Skeletal muscle tissue (tissue), 4 donors: Measurements from ENCODE around the gene ZNF429. TPM values are rescaled to one million over a fixed set of nuclear protein-coding genes. Genes with fewer than 3 reads are reported as not detected.
"Not testable (repeated sequence)": the region's sequence is repeated elsewhere in the genome, so short reads cannot be mapped to it uniquely, and the experiment has no call there.

Experiments used
- H3K27ac ChIP-seq: one replicate; pipeline ENCODE4 v1.7.0; 2013; ENCODE audit warnings: mild to moderate bottlenecking, low read depth, low read length, inconsistent platforms
- H3K27me3 ChIP-seq, 3 donors: one replicate each; pipeline ENCODE4 v1.7.0; 2013; ENCODE audit warnings: low read length in 3 of 3; ENCODE audit not compliant: control insufficient read depth in 3 of 3, insufficient read depth in 3 of 3
- H3K36me3 ChIP-seq, 3 donors: one replicate each; pipeline ENCODE4 v1.7.0; 2013; ENCODE audit warnings: low read length in 3 of 3; ENCODE audit not compliant: control insufficient read depth in 3 of 3, insufficient read depth in 3 of 3
- H3K4me1 ChIP-seq, 3 donors: one replicate each; pipeline ENCODE4 v1.7.0; 2013; ENCODE audit warnings: low read length in 3 of 3, mild to moderate bottlenecking in 3 of 3; ENCODE audit not compliant: control insufficient read depth in 3 of 3, insufficient read depth in 3 of 3
- H3K4me3 ChIP-seq, 3 donors: one replicate each; pipeline ENCODE4 v1.7.0; 2013; ENCODE audit warnings: low read length in 3 of 3
- H3K9ac ChIP-seq, 3 donors: one replicate each; pipeline ENCODE4 v1.7.0; 2013; ENCODE audit warnings: low read length in 3 of 3, mild to moderate bottlenecking in 3 of 3, moderate library complexity in 2 of 3, low read depth in 1 of 3
- H3K9me3 ChIP-seq, 3 donors: one replicate each; pipeline ENCODE4 v1.7.0; 2013; ENCODE audit warnings: low read length in 3 of 3; ENCODE audit not compliant: control insufficient read depth in 3 of 3
- total RNA-seq: library from RNA; depleted of rRNA; stranded (reverse); fragments of >200 nt; gene quantifications from one replicate; pipeline ENCODE4 v1.2.3, GENCODE V29; 2014
- donor health status: Osteomylitis.

The ZNF429 gene
- 10.4 TPM for total RNA-seq

DNA sequence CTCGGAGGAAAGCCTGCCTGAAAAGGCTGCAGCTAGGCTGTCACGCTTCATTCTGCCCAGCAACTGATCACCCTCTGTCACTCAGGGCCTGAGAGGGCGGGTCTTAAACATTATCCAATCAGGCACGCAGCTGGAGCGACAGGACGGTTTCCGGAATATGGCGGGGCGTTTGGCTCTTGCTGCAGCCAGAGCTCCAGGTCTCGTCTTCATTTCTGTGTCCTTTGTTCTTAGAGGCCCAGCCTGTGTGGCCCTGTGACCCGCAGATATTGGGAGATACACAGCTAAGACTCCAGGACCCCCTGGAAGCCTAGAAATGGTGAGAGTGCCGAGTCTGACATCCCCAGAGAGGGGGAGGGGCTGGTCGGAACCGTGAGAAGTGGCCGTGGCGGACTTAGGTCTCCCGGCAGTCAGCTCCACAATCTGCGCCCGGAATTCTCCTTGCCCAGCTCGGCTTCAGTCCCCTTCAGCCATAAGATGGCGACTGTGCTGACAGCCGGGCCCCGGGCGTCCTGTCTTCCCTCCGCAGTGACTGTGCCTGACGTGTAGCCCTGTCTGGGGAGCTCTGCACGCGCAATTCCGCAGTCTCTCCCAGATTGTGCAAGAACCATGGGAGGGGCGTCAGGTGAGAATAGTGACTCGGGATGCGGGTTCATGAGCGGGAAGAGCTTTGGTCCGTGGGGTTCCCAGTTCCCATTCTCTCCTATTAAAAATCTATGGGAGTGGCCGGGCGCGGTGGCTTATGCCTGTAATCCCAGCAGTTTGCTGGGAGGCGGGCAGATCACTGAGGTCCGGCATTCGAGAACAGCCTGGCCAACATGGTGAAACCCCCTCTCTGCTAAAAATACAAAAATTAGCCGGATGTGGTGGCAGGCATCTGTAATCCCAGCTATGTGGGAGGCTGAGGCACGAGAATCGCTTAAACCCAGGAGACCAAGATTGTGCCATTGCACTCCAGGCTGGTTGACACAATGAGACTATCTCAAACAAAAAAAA lies at the start of gene ZNF429:
Gene ZNF429 (plus strand): TSS at position 144 of the 993 bp plus-strand sequence. CDS start 170 bp downstream, at position 314.
- no peaks in the 10 kb centered on the region for H3K27me3 ChIP-seq
- no peaks in the 10 kb centered on the region for H3K9me3 ChIP-seq
- H3K4me1 ChIP-seq: peaks cover 0 to 12% (median 8%) of the 10 kb centered on the region in 3 donors
- peaks cover 0 to 4% (median 0%) of the 10 kb centered on the region in 3 donors for H3K36me3 ChIP-seq
- H3K27ac ChIP-seq: peak within 1 kb of the TSS; percentile 98
- peak within 1 kb of the TSS; percentile 95 for H3K4me3 ChIP-seq
- H3K9ac ChIP-seq: peak within 1 kb of the TSS; percentile 95 to 96 (median 95)

DNA sequence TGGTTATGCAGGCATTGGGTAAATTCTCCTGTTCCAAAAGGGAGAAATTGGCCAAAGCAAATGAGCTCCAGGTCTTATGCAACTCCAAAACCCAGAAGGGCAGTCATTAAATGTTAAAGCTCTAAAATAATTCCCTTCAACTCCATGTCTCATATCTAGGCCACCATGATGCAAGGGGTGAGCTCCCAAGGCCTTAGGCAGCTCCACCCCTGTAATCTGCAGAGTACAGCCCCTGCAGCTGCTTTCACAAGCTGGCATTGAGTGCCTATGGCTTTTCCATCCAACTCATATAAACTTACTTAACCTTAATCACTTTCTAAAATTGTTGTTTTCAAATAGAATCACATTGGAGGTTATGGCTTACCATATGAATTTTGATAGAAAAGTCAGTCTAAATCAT lies 44.7 kb upstream of the ZNF429 start:
- Histone ChIP-seq H3K9me3 (peaks cover 0 to 4% (median 0%) of the 10 kb centered on the region in 3 donors), H3K4me3 (no peak overlapping the region), H3K36me3 (no peaks in the 10 kb centered on the region), H3K4me1 (no peaks in the 10 kb centered on the region), H3K27ac (no peak overlapping the region), H3K27me3 (peaks cover 0 to 5% (median 0%) of the 10 kb centered on the region in 3 donors), H3K9ac (no peak overlapping the region)

DNA sequence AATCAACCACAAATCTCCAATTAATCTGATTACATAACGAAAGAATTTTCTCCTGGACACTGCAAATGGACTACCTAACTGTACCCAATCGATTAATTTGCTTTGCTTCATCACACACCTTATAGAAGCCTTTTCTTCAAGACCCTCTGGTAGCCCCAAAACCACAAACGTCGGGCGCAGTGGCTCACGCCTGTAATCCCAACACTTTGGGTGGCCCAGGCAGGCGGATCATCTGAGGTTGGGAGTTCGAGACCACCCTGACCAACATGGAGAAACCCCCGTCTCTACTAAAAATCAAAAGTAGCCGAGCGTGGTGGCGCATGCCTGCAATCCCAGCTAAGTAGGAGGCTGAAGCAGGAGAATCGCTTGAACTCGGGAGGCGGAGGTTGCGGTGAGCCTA lies 42.9 kb upstream of the ZNF429 start:
- Histone ChIP-seq H3K4me3 (no peak overlapping the region), H3K36me3 (no peaks in the 10 kb centered on the region), H3K27ac (no peak overlapping the region), H3K9ac (no peak overlapping the region), H3K9me3 (peaks cover 0 to 4% (median 0%) of the 10 kb centered on the region in 3 donors), H3K4me1 (no peaks in the 10 kb centered on the region), H3K27me3 (peaks cover 0 to 5% (median 0%) of the 10 kb centered on the region in 3 donors)

DNA sequence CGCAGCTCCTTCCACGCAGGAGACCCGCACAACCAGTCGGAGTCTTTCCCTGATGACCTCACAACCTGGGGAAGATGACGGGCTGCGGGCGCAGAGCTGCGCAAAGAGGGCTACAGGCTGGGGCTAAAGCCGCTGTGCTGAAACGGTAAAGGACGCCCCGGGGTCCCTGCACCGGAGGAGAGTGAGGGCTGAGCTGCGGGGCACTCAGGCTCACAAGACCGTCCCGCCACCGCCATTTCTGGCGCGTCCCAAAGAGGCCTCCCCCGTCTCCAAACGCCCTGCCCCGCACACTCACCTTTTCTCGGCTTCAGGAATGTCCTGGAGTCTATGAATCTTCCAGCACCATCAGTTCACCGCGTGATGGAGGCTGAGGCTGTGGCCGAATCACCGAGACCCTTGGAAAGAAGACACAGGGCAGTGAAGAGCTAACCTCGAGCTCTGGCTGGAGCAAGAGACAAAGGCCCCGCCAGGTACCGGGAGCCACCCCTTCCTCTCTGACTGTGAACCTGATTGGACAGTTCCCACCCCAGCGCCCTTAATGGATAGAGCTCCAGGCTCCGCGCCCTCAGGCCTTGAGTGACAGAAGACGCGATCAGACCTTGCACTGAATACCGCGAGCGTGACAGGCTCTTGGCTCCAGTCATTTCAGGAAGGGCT lies 41.8 kb upstream of the ZNF429 start:
- H3K9ac ChIP-seq: peak overlapping the region in 1 of 3 donors; percentile 12
- peak overlapping the region in 1 of 3 donors; percentile 69 for H3K4me3 ChIP-seq
- H3K4me1 ChIP-seq: no peaks in the 10 kb centered on the region
- no peaks in the 10 kb centered on the region for H3K36me3 ChIP-seq
- H3K27me3 ChIP-seq: peaks cover 0 to 5% (median 0%) of the 10 kb centered on the region in 3 donors
- no peak overlapping the region for H3K27ac ChIP-seq
- peaks cover 0 to 4% (median 0%) of the 10 kb centered on the region in 3 donors for H3K9me3 ChIP-seq

DNA sequence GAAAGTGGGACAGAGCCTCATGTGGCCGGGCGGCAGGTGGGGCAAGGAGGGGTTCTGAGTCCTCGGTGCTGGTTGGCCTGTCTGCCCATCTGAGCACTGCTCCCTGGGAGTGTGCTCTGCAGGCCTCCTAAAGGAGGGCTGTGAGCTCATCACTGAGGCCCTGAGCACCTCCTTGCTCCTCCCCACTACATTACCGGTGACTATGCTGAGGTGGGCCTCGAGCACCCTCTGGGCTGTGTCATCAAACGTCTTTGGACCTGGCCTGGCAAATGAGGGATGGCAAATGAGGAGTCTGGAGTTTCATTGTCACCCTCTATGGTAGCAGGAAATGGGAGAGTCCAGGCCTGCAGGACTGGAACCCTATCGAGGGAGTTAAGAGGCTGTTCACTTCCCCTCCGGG lies 38.8 kb upstream of the ZNF429 start:
- no peaks in the 10 kb centered on the region for H3K4me1 ChIP-seq
- H3K36me3 ChIP-seq: no peaks in the 10 kb centered on the region
- no peak overlapping the region for H3K27ac ChIP-seq
- no peak overlapping the region for H3K9ac ChIP-seq
- H3K9me3 ChIP-seq: peaks cover 0 to 6% (median 0%) of the 10 kb centered on the region in 3 donors
- no peak overlapping the region for H3K4me3 ChIP-seq
- H3K27me3 ChIP-seq: peaks cover 0 to 5% (median 0%) of the 10 kb centered on the region in 3 donors

DNA sequence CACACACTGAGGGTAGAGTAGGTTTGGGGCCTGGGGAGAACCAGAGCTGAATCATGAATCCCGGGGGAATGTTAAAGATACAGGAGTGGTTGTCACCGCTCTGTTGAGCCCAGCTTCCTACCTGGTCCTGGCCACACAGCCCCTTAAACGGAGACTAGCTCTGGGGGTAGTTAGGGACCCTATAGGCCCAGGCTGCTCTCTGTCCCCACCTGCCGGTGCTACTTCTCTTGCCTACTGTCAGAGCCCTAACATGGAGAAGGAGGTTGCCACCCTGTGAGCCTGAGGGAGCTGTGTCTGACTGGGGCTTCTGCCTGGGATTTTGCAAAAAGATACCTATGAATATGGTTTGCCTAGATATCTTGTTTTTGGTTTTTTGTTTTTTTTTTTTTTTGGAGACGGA lies 36.6 kb upstream of the ZNF429 start:
- H3K27me3 ChIP-seq: no peaks in the 10 kb centered on the region
- no peak overlapping the region for H3K27ac ChIP-seq
- peaks cover 0 to 2% (median 0%) of the 10 kb centered on the region in 3 donors for H3K9me3 ChIP-seq
- no peak overlapping the region for H3K9ac ChIP-seq
- H3K4me1 ChIP-seq: no peaks in the 10 kb centered on the region
- no peak overlapping the region for H3K4me3 ChIP-seq
- no peaks in the 10 kb centered on the region for H3K36me3 ChIP-seq

DNA sequence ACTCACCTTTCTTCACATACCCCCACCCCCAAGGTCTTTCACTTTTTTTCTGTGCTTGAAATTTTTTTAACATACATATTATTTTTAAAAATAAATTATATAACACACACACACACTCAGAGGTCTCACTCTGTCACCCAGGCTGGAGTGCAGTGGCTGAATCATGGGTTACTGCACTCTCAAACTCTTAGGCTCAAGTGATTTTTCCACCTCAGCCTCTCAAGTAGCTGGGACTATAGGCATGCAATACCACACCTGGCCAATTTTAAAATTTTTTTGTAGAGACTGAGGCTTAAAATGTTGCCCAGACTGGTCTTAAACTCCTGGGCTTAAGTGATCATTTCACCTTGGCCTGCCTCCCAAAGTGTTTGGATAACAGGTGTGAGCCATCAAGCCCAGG lies 32.9 kb upstream of the ZNF429 start:
- Histone ChIP-seq H3K27me3 (no peaks in the 10 kb centered on the region), H3K36me3 (no peaks in the 10 kb centered on the region), H3K4me3 (no peak overlapping the region), H3K9me3 (peaks cover 0 to 2% (median 0%) of the 10 kb centered on the region in 3 donors), H3K9ac (no peak overlapping the region), H3K4me1 (peaks cover 0 to 8% (median 4%) of the 10 kb centered on the region in 3 donors), H3K27ac (no peak overlapping the region)

DNA sequence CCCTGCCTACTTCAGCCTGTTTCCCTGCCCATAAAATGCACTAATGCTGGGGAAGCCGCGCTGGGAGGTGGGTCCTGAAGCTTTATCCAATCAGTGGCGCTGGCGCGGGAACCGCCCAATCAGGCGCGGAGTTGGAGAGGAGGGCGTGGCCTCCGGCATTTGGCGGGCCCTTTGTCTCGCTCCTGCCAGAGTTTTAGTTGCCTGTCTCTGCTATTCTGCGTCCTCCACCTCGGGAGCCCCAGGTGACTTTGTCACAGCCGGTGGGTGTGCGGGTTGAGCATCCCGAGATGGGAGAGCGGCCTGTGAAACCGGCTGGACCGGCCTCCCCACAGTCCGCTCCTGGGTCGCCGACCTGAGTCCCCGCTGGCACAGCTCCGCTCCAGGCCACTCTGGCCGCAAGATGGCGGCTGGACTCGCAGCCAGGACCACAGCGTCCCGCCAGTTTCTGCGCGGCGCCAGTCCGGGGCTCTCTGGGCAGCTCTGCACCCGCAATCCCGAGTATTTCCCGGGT lies 30.7 kb upstream of the ZNF429 start:
- peak overlapping the region; percentile 61 to 78 (median 65) for H3K4me3 ChIP-seq
- H3K9ac ChIP-seq: peak overlapping the region in 2 of 3 donors; percentile 19 to 51

DNA sequence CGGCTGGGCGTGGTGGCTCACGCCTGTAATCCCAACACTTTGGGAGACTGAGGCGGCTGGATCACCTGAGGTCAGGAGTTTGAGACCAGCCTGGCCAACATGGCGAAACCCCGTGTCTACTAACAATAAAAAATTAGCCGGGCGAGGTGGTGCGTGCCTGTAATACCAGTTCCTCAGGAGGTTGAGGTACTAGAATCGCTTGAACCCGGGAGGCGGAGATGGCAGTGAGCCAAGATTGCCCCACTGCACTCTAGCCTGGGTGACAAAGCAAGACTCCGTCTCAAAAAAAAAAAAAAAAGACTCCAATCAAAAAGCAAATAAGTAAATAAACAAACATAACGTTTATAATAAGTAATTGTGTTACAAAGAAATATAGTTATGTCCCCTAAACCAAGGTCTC lies 23.0 kb upstream of the ZNF429 start:
- H3K27me3 ChIP-seq, H3K27ac ChIP-seq, H3K36me3 ChIP-seq, H3K4me3 ChIP-seq, H3K9ac ChIP-seq, H3K9me3 ChIP-seq, H3K4me1 ChIP-seq: not testable (repeated sequence)

More for the DNA sequence above, 30.7 kb upstream of the ZNF429 start:
- no peaks in the 10 kb centered on the region for H3K27me3 ChIP-seq
- no peak overlapping the region for H3K27ac ChIP-seq
- H3K4me1 ChIP-seq: peaks cover 0 to 8% (median 4%) of the 10 kb centered on the region in 3 donors
- H3K9me3 ChIP-seq: peaks cover 0 to 2% (median 0%) of the 10 kb centered on the region in 3 donors
- H3K36me3 ChIP-seq: no peaks in the 10 kb centered on the region
